ENCODE data around the gene GGT7.

DNA sequence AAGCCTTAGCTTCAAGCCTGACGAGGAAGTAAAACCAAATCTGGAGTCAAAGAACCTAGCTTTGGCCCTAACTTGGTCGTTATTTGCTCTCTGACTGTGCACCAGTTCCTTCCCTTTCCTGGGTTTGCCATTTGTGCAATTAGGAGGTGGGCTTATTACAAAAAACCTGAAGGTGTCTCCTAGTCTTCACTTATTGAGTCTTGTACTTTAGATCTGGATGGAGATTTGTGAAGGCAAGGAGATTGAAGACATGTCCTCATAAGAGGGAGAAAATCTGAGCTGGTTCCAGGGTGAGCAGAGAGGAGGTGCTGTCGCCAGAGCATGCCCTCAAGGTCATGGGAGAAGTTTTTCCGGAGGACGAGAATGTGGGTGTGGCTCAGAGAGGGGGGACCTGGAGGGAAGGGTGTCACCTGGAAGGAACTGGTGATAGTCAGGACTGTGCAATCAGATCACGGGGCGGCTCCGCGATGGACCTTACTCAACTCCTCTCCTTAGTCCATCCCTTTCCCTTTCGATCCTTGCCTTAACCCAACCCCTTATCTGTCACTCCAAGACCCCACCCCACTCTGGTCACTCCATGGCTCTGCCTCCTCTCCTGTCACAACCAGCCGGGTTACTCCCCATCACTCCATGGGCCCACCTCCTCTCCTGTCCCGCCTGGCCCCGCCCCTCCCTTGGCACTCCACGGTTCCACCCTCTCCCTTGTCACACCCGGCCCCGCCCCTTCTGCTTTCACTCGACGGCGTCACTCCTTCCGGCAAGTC, 3.2 kb upstream of the GGT7 start:
- TF ChIP-seq, protein P1, sequence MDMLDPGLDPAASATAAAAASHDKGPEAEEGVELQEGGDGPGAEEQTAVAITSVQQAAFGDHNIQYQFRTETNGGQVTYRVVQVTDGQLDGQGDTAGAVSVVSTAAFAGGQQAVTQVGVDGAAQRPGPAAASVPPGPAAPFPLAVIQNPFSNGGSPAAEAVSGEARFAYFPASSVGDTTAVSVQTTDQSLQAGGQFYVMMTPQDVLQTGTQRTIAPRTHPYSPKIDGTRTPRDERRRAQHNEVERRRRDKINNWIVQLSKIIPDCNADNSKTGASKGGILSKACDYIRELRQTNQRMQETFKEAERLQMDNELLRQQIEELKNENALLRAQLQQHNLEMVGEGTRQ (IDR thresholded peaks at IDR 0.05; ENCODE audit: low read depth, low read length), result no peak
- no peak for TF ChIP-seq CTCF (conservative IDR thresholded peaks at IDR 0.05; ENCODE audit: low read depth, low read length)
- no peak for TF ChIP-seq RAD21 (IDR thresholded peaks at IDR 0.05; ENCODE audit: low read length)
- TF ChIP-seq ELK1 (IDR thresholded peaks at IDR 0.05; ENCODE audit: borderline replicate concordance, low read depth, low read length), result no peak
- TF ChIP-seq MAZ (IDR thresholded peaks at IDR 0.05; ENCODE audit: borderline replicate concordance, low read depth, low read length), result peak; percentile 65; the same call in 1 of the 2 replicates
- TF ChIP-seq POLR2A (IDR thresholded peaks at IDR 0.05; ENCODE audit: low read depth, low read length), result no peak
